Natural killer cell (primary cell): ENCODE data around the gene LMBR1. TPM values are rescaled to one million over a fixed set of nuclear protein-coding genes. Genes with fewer than 3 reads are reported as not detected.

Source experiments
- ATAC-seq, 3 donors: fragments of 150-1000 bp in 2 of 3; fragments of 200-7000 bp in 1 of 3; cut with Tn5 transposase; 1 replicate in 1 of 3; 2 replicates in 2 of 3; pipeline ENCODE4 v1.10.0; 2021; ENCODE audit warnings: mild to moderate bottlenecking in 2 of 3, moderate library complexity in 2 of 3
- DNase-seq, 2 donors: peaks; one replicate each; pipeline versions ENCODE4 v3.0.0 to v3.0.0-alpha.2; 2013 to 2021; ENCODE audit warnings: mixed read lengths in 1 of 2
- H3K27ac ChIP-seq: one replicate; pipeline ENCODE4 v1.5.1; 2013; ENCODE audit warnings: mild to moderate bottlenecking, low read length
- H3K27me3 ChIP-seq: one replicate; pipeline ENCODE4 v1.6.1; 2013; ENCODE audit warnings: low read length; ENCODE audit not compliant: control insufficient read depth, insufficient read depth
- H3K36me3 ChIP-seq: one replicate; pipeline ENCODE4 v1.6.1; 2013; ENCODE audit warnings: low read length; ENCODE audit not compliant: control insufficient read depth, insufficient read depth
- H3K4me1 ChIP-seq: one replicate; pipeline ENCODE4 v1.6.1; 2013; ENCODE audit warnings: low read length; ENCODE audit not compliant: control insufficient read depth, insufficient read depth
- H3K4me3 ChIP-seq: one replicate; pipeline ENCODE4 v1.5.1; 2013; ENCODE audit warnings: low read length
- H3K9me3 ChIP-seq: one replicate; pipeline ENCODE4 v1.6.1; 2013; ENCODE audit warnings: low read length; ENCODE audit not compliant: control insufficient read depth, insufficient read depth
- H3K27ac Mint-ChIP-seq, 2 donors: one replicate each; pipeline ENCODE4 v1.8.0; 2022; ENCODE audit warnings: mild to moderate bottlenecking in 2 of 2, mixed read lengths in 2 of 2, moderate library complexity in 1 of 2
- H3K27me3 Mint-ChIP-seq, 2 donors: one replicate each; pipeline ENCODE4 v1.8.0; 2022; ENCODE audit warnings: low read depth in 2 of 2, mixed read lengths in 2 of 2
- H3K36me3 Mint-ChIP-seq: one replicate; pipeline ENCODE4 v1.8.0; 2022; ENCODE audit warnings: mixed read lengths
- H3K4me1 Mint-ChIP-seq, 2 donors: one replicate each; pipeline ENCODE4 v1.8.0; 2022; ENCODE audit warnings: mixed read lengths in 2 of 2
- H3K4me3 Mint-ChIP-seq: one replicate; pipeline ENCODE4 v1.8.0; 2022; ENCODE audit warnings: mild to moderate bottlenecking, moderate library complexity, mixed read lengths
- H3K9me3 Mint-ChIP-seq, 2 donors: one replicate each; pipeline ENCODE4 v1.8.0; 2022; ENCODE audit warnings: mixed read lengths in 2 of 2
- WGBS: methylation state at CpG from one replicate; pipeline ENCODE4 v1.1.7; 2013; ENCODE audit warnings: missing lambda C conversion rate; ENCODE audit not compliant: insufficient coverage; 5-methylcytosine and 5-hydroxymethylcytosine counted together
- intact Hi-C: fragments of 100-400 bp; cut with micrococcal nuclease; formaldehyde crosslinking; loops from one replicate; pipeline ENCODE4 v1.14.2; 2022
- total RNA-seq, 4 donors: library from RNA; stranded (reverse); fragments of 120-200 nt in 1 of 4; gene quantifications; one replicate each; pipeline versions ENCODE4 v1.2.3 to v1.2.4, GENCODE V29; 2013 to 2022
- TF ChIP-seq, protein P1 (sequence below): fragments of 200-600 bp; IDR thresholded peaks from one replicate; pipeline ENCODE4 v1.8.0; 2022; ENCODE audit warnings: antibody characterized with exemption

The LMBR1 gene
- total RNA-seq, 3 donors from 2014 or later (not counting 1 experiment from before 2014, with no cell fraction given) = 60.4 to 71.7 (median 66.1) TPM

DNA sequence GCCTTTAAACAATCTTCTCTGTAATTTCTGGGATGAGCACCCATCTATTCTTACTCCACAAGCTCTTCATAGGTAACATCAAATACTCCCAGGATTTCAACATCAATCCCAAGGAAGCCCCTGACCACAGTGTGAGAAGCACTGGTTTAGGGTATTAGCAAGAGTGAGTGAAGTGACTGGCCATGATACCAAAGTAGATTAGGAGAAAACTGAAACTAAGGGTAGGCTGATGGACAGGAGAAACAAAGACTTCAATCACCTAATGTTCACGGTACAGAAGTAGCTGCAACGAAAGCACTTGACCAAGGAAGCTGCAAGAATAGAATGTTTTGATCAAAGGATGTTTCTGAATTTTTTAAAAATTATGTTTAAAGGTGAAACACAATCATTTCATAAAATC lies 49.8 kb downstream of the LMBR1 start:
- no peaks in the 10 kb centered on the region for H3K27me3 ChIP-seq
- H3K4me1 ChIP-seq = no peaks in the 10 kb centered on the region
- no peaks in the 10 kb centered on the region for H3K36me3 ChIP-seq
- Mint-ChIP-seq H3K4me3 (no peak overlapping the region), H3K9me3 (no peaks in the 10 kb centered on the region), H3K36me3 (peaks cover 5% of the 10 kb centered on the region), H3K27me3 (no peaks in the 10 kb centered on the region), H3K4me1 (peaks cover 24 to 43% of the 10 kb centered on the region in 2 donors), H3K27ac (no peak overlapping the region)
- 96% methylated on average over 2 of the region's 2 CpGs for WGBS
- ATAC-seq (no peak), DNase-seq (no peak)
- no peak overlapping the region for H3K27ac ChIP-seq
- no peak overlapping the region for H3K4me3 ChIP-seq
- TF ChIP-seq, protein P1, sequence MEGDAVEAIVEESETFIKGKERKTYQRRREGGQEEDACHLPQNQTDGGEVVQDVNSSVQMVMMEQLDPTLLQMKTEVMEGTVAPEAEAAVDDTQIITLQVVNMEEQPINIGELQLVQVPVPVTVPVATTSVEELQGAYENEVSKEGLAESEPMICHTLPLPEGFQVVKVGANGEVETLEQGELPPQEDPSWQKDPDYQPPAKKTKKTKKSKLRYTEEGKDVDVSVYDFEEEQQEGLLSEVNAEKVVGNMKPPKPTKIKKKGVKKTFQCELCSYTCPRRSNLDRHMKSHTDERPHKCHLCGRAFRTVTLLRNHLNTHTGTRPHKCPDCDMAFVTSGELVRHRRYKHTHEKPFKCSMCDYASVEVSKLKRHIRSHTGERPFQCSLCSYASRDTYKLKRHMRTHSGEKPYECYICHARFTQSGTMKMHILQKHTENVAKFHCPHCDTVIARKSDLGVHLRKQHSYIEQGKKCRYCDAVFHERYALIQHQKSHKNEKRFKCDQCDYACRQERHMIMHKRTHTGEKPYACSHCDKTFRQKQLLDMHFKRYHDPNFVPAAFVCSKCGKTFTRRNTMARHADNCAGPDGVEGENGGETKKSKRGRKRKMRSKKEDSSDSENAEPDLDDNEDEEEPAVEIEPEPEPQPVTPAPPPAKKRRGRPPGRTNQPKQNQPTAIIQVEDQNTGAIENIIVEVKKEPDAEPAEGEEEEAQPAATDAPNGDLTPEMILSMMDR = no peak
- H3K9me3 ChIP-seq = no peaks in the 10 kb centered on the region
- intact Hi-C loops = no loop called here

DNA sequence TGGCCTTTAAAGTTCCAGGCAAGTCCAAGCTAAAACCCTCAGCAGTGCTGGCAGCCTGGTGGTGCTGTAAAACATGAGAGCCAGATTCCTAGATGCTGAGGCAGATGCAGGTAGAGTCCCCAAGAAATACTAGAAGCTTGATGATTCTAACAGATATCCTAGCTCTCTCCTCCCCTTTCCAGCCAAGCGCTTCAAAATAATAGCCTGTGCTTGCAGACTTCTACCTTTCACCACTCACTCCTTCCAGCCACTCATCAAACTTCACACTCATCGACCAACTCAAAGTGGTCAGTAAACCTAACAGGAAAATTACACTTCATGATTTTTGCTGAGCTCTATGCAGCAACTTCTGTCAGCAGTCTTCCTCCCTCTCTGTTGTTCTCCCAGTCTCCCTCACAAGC lies 50.2 kb downstream of the LMBR1 start:
- TF ChIP-seq, protein P1 = no peak
- Histone ChIP-seq H3K4me3 (no peak overlapping the region), H3K27ac (no peak overlapping the region), H3K4me1 (no peaks in the 10 kb centered on the region), H3K36me3 (no peaks in the 10 kb centered on the region), H3K27me3 (no peaks in the 10 kb centered on the region), H3K9me3 (no peaks in the 10 kb centered on the region)
- H3K4me1 Mint-ChIP-seq = peaks cover 24 to 39% of the 10 kb centered on the region in 2 donors
- H3K27ac Mint-ChIP-seq = no peak overlapping the region
- H3K36me3 Mint-ChIP-seq = peaks cover 3% of the 10 kb centered on the region
- no peaks in the 10 kb centered on the region for H3K9me3 Mint-ChIP-seq
- no peak for DNase-seq
- intact Hi-C loops = no loop called here
- WGBS = 67% methylated on average over 2 of the region's 2 CpGs
- H3K4me3 Mint-ChIP-seq = no peak overlapping the region
- H3K27me3 Mint-ChIP-seq = no peaks in the 10 kb centered on the region
- ATAC-seq = no peak

- DNase-seq = no peak
- Histone ChIP-seq H3K4me1 (no peaks in the 10 kb centered on the region), H3K27me3 (no peaks in the 10 kb centered on the region), H3K36me3 (no peaks in the 10 kb centered on the region), H3K9me3 (no peaks in the 10 kb centered on the region), H3K4me3 (no peak overlapping the region), H3K27ac (no peak overlapping the region)
- intact Hi-C loops = no loop called here
- TF ChIP-seq, protein P1 = no peak
- H3K36me3 Mint-ChIP-seq = no peaks in the 10 kb centered on the region
- no peak for ATAC-seq
- no peak overlapping the region for H3K27ac Mint-ChIP-seq
- H3K4me1 Mint-ChIP-seq = peaks cover 24 to 35% of the 10 kb centered on the region in 2 donors
- no peak overlapping the region for H3K4me3 Mint-ChIP-seq
- no peaks in the 10 kb centered on the region for H3K9me3 Mint-ChIP-seq
- WGBS = 98% methylated on average over 5 of the region's 5 CpGs
- no peaks in the 10 kb centered on the region for H3K27me3 Mint-ChIP-seq
These were observed 50.7 kb downstream of the LMBR1 start for GRCh38 chr7:156842317-156842716.

DNA sequence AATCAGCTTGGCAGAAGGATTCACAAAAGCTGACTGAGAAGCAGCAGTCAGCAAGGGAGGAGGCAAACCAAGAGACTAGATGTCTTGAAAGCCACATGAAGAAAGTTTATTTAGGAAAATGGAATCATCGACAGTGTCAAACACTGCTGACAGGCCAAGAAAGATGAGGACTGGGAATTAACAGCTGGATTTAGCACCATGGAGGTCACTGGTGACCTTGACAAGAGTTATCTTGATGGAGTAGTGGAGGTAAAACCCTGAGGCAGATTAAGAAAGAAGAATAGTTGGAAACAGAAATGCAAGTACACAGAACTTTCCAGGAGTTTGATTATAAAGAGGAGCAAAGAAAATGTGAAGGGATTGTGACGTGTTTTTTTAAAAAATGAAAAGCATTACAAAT lies 51.5 kb downstream of the LMBR1 start:
- Histone ChIP-seq H3K4me3 (no peak overlapping the region), H3K27ac (no peak overlapping the region), H3K4me1 (no peaks in the 10 kb centered on the region), H3K9me3 (no peaks in the 10 kb centered on the region), H3K27me3 (no peaks in the 10 kb centered on the region), H3K36me3 (no peaks in the 10 kb centered on the region)
- 82% methylated on average over 2 of the region's 2 CpGs for WGBS
- H3K27ac Mint-ChIP-seq = no peak overlapping the region
- TF ChIP-seq, protein P1 = no peak
- H3K4me1 Mint-ChIP-seq = peaks cover 19 to 27% of the 10 kb centered on the region in 2 donors
- no peak for DNase-seq
- ATAC-seq = no peak
- no peaks in the 10 kb centered on the region for H3K27me3 Mint-ChIP-seq
- intact Hi-C loops = no loop called here
- no peaks in the 10 kb centered on the region for H3K36me3 Mint-ChIP-seq
- H3K4me3 Mint-ChIP-seq = no peak overlapping the region
- no peaks in the 10 kb centered on the region for H3K9me3 Mint-ChIP-seq
